GM12873 (cell line): ENCODE results near the gene ANTXRL.

ENCODE experiments used
- TF ChIP-seq, protein P1 (sequence below): IDR thresholded peaks from 2 replicates; pipeline ENCODE4 v1.5.1; 2012; ENCODE audit warnings: low read depth, mild to moderate bottlenecking, moderate library complexity, low read length, control low read depth; ENCODE audit not compliant: insufficient read depth; ENCODE audit errors: missing control alignments

The ANTXRL gene

DNA sequence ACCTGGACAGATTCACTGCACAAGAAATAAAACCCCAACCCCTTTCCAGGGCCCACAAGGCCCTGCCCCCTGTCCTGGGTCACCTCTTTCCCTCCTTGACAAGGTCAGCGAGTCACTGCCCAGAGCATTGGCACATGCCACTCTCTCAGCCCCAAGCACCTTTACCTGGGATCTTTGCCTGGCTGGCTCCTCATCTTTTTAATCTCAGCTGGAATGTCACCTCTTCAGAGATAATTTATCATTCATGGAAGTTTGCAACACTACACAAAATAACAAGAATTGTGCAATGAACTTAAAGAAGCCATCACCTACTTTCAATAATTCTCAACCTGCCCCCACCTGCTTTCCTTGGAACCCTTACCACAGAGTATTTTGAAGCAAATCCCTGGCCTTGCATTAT, 19.2 kb downstream of the ANTXRL start:
- TF ChIP-seq, protein P1, sequence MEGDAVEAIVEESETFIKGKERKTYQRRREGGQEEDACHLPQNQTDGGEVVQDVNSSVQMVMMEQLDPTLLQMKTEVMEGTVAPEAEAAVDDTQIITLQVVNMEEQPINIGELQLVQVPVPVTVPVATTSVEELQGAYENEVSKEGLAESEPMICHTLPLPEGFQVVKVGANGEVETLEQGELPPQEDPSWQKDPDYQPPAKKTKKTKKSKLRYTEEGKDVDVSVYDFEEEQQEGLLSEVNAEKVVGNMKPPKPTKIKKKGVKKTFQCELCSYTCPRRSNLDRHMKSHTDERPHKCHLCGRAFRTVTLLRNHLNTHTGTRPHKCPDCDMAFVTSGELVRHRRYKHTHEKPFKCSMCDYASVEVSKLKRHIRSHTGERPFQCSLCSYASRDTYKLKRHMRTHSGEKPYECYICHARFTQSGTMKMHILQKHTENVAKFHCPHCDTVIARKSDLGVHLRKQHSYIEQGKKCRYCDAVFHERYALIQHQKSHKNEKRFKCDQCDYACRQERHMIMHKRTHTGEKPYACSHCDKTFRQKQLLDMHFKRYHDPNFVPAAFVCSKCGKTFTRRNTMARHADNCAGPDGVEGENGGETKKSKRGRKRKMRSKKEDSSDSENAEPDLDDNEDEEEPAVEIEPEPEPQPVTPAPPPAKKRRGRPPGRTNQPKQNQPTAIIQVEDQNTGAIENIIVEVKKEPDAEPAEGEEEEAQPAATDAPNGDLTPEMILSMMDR = no peak

DNA sequence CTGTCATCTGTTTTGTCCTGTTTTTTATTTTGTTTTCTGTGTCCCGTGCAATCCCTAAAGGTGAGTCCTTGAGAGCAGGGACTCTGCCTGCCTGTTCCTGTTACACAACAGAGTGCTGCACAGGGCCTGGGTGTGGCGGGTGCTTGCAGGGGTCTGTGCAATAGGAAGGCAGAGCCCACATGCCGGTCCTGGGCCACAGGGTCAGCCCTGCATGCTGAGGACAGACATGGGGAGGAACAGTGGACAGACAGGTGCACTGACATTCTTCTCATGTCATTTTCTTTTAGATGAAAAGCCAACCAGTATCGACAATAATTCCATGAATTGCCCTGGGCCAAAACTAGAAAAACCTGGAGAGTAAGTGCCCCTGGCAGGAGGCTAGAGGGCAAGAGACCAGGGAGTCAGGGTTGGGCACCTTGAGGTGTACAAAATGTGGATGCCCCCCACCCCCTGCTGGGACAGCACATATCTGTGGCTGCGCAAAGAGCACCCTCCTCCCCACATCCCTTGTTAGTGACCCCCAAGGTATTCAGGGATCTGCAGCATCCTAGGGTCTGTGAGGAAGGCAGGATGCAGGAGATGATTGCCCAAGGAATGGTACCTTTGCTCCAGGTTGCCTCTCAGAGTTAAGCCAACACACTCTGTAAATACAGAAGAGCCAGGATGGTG, 19.9 kb downstream of the ANTXRL start:
- TF ChIP-seq, protein P1 = no peak

DNA sequence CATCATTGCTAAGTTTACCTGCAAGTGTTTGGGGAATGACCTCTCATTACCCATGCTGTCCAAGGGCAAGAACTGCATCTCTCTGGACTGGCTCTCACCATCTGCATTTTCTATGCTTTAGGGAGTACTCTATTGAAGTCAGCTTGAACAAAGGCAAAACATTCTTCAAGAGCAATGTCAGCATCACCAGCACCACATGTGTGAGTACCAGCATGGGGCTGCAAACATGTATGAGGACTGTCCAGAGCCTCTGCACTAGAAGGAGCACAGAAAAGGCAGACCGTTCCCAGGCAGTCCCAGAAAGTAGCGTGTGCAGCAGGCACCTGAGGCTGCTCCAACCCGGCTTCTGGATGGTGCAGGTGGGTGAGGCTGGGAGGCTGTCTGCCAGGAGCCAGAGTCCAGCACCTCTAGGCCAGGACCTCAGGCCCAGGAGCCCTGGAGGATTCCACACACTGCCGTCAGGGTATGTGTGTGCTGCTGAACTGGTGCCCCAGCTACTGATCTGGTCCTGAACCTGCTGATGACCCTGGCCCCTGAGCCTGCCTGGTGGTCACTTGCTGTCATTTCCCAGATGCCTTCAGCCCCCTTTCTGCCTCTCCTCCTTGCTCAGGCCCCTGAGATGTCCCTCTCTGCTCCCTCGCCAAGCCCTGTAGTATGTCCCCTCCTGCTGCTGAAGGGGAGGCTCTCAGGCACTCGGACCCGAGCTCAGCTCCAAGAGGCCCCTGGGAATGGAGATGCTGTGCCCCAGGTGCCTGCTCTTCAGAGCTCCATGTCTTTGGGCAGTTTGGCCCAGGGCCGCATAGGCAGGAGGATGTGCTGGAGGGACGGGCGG, 20.7 kb downstream of the ANTXRL start:
- TF ChIP-seq, protein P1 = no peak

DNA sequence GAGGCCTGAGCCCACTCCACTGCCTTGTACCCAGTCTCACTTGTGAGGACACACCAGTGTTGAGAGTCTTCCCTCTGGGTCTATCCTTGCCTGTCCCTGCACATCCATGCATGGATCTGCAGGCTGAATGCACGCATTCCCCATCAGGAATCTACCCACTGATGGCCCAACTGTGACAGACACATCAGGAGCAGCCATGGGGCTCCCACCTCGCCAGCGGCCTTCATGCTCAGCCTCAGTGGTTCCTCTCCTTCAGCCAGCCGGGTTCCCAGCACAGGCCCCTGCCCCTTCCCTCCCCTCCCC, 21.3 kb downstream of the ANTXRL start:
- TF ChIP-seq, protein P1 = no peak

DNA sequence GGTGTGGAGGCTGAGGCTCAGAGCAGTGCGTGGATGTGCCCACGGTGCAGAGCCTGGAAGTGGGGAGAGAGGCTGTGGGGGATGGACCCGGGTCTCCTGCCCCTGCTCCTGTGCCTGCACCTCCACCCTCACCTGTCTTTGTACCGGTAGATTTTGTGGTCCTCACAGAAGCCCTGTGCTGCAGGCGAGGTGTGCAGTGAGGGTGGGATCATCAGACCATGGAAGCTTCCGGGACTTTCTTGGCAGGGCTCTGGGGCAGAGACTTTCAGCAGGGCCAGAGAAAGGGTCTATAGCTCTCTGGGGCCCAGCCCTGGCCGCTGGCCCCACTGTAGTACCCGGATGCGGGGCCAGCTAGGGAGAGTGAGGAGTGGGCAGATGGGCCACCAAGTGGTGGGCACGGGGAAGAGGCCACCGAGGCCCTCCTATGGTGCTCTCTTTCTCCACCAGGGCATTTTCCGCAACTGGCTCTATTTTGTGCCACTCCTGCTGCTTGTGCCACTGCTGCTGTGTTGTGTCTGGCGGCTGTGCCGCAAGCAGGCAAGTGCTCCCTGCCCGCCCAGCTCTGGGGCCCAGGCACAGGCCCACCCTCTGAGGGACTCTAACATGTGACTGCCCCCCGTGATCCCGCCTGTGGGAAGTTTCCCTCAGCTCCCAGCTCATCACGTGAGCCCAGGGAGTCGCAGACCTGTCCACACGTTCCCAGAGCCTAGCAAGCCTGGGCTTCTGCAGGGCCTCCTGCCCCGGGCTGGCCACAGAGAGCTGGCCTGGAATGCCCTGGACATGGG, 22.1 kb downstream of the ANTXRL start:
- TF ChIP-seq, protein P1 = no peak

DNA sequence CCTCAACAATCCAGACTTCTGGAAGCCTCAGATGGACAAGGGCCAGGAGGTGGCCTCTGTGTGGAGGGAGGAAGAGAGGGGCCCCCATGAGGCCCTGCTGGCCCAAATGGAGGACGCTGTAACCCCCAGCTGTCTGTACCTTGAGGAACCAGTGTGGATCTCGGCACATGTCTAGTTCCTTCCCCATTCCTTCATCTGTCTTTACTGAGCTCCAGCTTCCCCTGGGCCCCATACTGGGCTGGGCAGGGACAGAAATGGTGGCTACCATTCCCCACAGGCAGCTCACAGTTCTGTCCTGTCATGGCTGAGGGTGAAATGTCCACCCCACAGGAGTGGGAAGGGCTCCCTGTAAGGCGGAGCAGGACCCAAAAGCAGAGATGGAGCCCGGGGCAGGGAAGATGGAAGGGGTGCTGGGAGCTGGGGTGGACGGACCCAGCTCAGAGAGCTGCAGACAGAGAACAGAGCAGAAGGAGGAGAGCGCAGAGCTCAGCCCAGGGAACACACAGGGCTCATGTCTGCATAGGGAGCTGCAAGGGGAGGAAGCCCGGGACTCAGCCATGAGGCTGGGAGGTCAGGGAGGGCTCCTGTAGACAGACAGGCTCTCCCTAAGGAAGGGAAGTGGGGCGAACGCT, 22.8 kb downstream of the ANTXRL start:
- TF ChIP-seq, protein P1 = no peak

DNA sequence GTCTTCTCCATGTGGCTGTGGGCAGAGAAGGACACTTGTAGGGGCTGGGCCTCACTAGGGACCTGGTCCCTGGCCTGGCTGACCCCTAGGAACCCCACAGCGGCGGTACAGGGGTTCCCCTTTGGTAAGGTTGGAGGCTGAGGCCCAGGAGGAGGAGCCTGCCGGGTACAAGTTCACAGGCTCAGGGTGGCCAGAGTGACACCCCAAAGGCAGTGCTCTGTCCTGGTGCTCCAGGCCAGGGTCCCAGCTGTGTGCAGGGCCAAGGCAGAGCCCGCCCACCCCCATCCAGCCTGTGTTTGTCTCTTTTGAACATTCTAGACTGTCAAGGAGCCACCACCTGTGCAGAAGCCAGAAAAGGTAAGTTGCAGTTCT, 23.3 kb downstream of the ANTXRL start:
- TF ChIP-seq, protein P1 = no peak
